HG03460 (cell line): ENCODE results near the gene PAWR.
"Not testable (repeated sequence)": the region's sequence is repeated elsewhere in the genome, so short reads cannot be mapped to it uniquely, and the experiment has no call there.

Experiments used
- ATAC-seq: cut with Tn5 transposase; IDR thresholded peaks from one replicate; pipeline ENCODE4 v1.9.1; 2021; ENCODE audit not compliant: unreplicated experiment

Gene PAWR

DNA sequence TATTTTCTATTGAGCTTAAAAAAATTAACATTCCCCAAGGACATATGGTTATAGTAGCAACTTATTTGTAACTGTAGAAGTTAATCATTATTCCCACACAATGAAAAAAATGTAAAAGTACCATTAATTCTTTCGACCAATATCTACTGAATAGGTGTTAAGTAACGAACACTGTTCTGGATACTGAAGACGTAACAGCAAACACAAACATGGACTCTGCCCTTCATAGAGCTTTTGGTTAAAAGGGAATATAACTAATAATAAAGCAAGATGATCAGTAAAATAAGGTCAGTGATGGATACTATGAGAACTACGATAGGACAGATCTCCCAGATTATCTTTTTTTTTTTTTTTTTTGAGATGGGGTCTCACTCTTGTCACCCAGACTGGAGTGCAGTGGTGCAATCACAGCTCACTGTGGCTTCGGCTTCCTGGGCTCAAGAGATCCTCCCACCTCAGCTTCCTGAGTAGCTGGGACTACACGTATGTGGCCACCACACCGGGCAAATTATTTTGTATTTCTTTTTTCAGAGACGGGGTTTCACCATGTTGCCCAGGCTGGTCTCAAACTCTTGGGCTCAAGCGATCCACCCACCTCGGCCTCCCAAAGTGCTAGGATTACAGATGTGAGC lies 93.9 kb downstream of the PAWR start:
- ATAC-seq: no peak

DNA sequence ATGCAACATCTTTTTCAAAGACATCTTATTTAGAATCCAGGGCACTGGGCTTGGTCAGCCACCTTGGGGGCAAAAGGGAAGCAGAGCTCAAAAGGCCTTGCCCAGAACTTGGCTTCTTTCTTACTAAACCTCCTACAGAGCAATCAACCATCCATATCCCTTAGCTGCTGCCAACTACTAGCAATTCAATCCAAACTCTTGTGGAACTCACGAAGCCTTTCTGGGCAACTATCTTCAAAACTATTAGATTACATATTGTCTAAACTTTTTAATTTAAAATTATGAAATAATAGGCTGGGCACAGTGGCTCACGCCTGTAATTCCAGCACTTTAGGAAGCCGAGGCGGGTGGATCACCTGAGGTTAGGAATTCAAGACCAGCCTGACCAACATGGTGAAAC lies 95.5 kb downstream of the PAWR start:
- no peak for ATAC-seq

GRCh38 chr12:79592865-79593264 lies 97.9 kb downstream of the PAWR start:
- ATAC-seq: no peak

GRCh38 chr12:79591988-79592387 lies 98.8 kb downstream of the PAWR start:
- no peak for ATAC-seq

- no peak for ATAC-seq
Observed at GRCh38 chr12:79590751-79591150, 100.0 kb downstream of the PAWR start.

- no peak for ATAC-seq
Observed at GRCh38 chr12:79587368-79587767, 103.4 kb downstream of the PAWR start.

- no peak for ATAC-seq
Observed at GRCh38 chr12:79585147-79585546, 105.6 kb downstream of the PAWR start.

DNA sequence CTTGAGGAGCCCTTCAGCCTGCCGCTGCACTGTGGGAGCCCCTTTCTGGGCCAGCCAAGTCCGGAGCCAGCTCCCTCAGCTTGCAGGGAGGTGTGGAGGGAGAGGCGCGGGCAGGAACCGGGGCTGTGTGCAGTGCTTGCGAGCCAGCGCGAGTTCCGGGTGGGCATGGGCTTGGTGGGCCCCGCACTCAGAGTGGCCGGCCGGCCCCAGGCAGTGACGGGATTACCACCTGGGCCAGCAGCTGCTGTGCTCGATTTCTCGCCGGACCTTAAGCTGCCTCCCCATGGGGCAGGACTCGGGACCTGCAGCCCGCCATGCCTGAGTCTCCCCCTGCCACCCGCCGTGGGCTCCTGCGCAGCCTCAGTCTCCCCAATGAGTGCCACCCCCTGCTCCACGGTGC lies 116.9 kb downstream of the PAWR start:
- ATAC-seq: no peak

DNA sequence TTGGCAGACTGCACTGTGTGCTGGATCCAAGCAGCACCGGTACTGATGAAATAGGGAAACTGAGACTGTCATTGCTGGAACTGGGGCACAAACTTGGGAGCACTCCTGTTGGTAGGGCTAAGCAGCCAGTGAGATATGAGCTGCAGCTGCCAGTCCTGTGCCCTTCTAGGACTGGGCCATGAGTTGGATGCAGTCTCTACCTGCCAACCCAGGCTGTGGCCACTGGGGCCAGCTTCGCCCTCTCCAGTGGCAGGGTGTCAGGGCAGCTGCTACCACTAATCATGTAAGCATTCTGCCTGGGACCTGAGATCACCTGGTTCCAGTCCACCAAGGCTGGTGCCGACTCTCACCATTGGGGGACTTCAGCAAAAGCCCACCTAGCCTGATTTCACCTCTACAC lies 121.1 kb downstream of the PAWR start:
- ATAC-seq: no peak

GRCh38 chr12:79567175-79567563 lies 123.6 kb downstream of the PAWR start:
- no peak for ATAC-seq

GRCh38 chr12:79566452-79567174 lies 124.2 kb downstream of the PAWR start:
- no peak for ATAC-seq

GRCh38 chr12:79564727-79565350 lies 125.9 kb downstream of the PAWR start:
- ATAC-seq: not testable (repeated sequence)

DNA sequence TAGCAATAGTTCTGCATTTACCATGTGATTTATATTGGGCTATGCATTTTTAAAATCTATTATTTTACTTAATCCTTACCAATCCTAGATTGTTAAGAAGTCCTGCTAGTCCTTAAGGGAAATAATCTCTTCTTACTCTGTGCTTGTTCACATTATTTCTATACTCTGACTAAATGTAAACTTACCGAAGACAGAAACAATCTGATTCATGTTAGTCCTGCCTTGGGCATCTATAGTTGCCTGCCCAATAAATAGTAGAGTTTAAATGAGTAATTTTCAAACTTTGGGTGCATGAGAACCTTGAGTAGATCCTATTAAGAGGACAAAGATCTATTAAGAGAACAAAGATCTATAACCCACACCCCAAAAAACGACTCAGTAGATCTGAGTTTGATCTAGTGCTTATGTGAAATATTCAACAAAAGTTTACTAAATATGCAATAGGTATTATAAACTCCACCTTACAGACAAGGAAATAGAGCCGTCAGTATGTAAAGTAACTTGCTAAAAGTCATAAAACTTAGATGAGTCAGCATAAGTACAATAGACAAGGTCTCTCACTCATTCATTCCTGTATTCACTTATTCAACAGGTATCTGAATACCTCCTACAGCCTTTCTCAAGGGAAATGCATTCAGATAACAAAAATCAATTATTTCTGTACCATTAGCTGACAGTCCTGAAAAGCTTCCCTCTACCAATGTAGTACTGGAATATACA lies 127.6 kb downstream of the PAWR start:
- ATAC-seq: no peak

DNA sequence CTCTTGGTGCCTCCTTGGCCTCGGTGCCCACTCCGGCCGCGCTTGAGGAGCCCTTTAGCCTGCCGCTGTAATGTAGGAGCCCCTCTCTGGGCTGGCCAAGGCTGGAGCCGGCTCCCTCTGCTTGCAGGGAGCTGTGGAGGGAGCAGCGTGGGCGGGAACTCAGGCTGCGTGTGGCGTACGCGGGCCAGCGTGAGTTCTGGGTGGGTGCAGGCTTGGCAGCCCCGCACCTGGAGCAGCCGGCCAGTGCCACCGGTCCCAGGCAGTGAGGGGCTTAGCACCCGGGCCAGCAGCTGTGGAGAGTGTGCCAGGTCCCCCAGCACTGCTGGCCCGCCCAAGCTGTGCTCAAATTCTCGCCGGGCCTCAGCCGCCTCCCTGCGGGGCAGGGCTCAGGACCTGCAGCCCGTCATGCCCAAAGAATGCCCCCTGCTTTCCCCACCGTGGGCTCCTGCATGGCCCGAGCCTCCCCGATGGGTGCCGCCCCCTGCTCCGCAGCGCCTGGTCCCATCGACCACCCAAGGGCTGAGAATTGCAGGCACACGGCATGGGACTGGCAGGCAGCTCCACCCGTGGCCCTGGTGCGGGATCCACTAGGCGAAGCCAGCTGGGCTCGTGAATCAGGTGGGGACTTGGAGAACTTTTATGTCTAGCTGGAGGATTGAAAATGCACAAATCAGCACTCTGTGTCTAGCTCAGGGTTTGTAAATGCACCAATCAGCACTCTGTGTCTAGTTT lies 129.2 kb downstream of the PAWR start:
- no peak for ATAC-seq

GRCh38 chr12:79560225-79560889 lies 130.4 kb downstream of the PAWR start:
- ATAC-seq: no peak

DNA sequence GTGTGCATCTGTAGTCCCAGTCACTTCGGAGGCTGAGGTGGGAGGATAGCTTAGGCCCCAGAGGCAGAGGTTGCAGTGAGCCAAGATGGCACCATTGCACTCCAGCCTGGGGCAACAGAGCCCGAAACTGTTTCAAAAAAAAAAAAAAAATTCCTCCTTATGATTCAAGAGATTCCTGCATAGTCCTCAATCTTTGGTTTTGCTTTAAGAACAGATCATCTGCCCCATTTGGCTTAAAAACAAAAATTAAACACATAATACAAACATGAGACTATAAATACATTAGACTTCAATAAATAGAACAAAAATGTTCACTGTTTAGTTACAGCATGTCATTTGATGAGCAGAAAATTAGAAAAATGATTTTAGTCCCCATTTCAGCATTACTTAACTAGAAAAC lies 131.2 kb downstream of the PAWR start:
- no peak for ATAC-seq

- ATAC-seq: no peak
Observed at GRCh38 chr12:79558924-79559469, 131.8 kb downstream of the PAWR start.

- no peak for ATAC-seq
Observed at GRCh38 chr12:79557690-79558315, 133.0 kb downstream of the PAWR start.

- ATAC-seq: no peak
Observed at GRCh38 chr12:79555028-79555925, 135.5 kb downstream of the PAWR start.
